Testis (tissue), 2 donors: Measurements from ENCODE around the gene MAN2B1.

Experiments
- POLR2A ChIP-seq: fragments of 450-650 bp; IDR thresholded peaks from one replicate; pipeline ENCODE4 v1.6.1; 2017; ENCODE audit warnings: antibody characterized with exemption, mild to moderate bottlenecking, moderate library complexity
- TF ChIP-seq, protein P1 (sequence below), 3 experiments: fragments of 450-650 bp in 2 of 3; fragments of 200-600 bp in 1 of 3; sonication (generic) in 1 of 3; IDR thresholded peaks; one replicate each; pipeline ENCODE4 v1.5.1; 2016 to 2019; ENCODE audit warnings: antibody characterized with exemption in 3 of 3, mild to moderate bottlenecking in 2 of 3, moderate library complexity in 1 of 3

DNA sequence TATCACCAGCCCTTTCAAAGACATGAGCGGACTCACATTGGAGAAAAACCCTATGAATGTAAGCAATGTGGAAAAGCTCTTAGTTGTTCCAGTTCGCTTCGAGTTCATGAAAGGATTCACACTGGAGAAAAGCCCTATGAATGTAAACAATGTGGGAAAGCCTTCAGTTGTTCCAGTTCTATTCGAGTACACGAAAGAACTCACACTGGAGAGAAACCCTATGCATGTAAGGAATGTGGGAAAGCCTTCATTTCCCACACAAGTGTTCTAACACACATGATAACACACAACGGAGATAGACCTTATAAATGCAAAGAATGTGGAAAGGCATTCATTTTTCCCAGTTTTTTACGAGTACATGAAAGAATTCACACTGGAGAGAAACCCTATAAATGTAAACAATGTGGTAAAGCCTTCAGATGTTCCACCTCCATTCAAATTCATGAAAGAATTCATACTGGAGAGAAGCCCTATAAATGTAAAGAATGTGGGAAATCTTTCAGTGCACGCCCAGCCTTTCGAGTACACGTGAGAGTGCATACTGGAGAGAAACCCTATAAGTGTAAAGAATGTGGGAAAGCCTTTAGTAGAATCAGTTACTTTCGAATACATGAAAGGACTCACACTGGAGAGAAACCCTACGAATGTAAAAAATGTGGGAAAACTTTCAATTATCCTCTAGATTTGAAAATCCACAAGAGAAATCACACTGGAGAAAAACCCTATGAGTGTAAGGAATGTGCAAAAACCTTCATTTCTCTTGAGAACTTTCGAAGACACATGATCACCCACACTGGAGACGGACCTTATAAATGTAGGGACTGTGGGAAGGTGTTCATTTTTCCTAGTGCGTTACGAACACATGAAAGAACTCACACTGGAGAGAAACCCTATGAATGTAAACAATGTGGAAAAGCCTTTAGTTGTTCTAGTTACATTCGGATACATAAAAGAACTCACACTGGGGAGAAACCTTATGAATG is 38.2 kb downstream of the MAN2B1 start:
- TF ChIP-seq, protein P1, sequence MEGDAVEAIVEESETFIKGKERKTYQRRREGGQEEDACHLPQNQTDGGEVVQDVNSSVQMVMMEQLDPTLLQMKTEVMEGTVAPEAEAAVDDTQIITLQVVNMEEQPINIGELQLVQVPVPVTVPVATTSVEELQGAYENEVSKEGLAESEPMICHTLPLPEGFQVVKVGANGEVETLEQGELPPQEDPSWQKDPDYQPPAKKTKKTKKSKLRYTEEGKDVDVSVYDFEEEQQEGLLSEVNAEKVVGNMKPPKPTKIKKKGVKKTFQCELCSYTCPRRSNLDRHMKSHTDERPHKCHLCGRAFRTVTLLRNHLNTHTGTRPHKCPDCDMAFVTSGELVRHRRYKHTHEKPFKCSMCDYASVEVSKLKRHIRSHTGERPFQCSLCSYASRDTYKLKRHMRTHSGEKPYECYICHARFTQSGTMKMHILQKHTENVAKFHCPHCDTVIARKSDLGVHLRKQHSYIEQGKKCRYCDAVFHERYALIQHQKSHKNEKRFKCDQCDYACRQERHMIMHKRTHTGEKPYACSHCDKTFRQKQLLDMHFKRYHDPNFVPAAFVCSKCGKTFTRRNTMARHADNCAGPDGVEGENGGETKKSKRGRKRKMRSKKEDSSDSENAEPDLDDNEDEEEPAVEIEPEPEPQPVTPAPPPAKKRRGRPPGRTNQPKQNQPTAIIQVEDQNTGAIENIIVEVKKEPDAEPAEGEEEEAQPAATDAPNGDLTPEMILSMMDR (IDR thresholded peaks at IDR 0.05), result no peak
- TF ChIP-seq POLR2A, result no peak
